Gastroesophageal sphincter (tissue), 3 donors: Measurements from ENCODE around the gene ANKS1B.

Source experiments
- EP300 ChIP-seq: sonication (generic); formaldehyde crosslinking; IDR thresholded peaks from one replicate; pipeline ENCODE4 v1.6.1; 2017; ENCODE audit warnings: antibody characterized with exemption, mild to moderate bottlenecking
- POLR2A ChIP-seq, 2 donors: fragments of 450-650 bp; IDR thresholded peaks; one replicate each; pipeline ENCODE4 v1.6.1; 2017; ENCODE audit warnings: antibody characterized with exemption in 2 of 2, mild to moderate bottlenecking in 2 of 2, moderate library complexity in 1 of 2
- TF ChIP-seq, protein P1 (sequence below), 4 experiments: fragments of 200-600 bp in 2 of 4; fragments of 450-650 bp in 2 of 4; sonication (generic) in 1 of 4; IDR thresholded peaks; one replicate each; pipeline ENCODE4 v1.5.1; 2017 to 2019; ENCODE audit warnings: antibody characterized with exemption in 4 of 4, mild to moderate bottlenecking in 2 of 4, moderate library complexity in 2 of 4

DNA sequence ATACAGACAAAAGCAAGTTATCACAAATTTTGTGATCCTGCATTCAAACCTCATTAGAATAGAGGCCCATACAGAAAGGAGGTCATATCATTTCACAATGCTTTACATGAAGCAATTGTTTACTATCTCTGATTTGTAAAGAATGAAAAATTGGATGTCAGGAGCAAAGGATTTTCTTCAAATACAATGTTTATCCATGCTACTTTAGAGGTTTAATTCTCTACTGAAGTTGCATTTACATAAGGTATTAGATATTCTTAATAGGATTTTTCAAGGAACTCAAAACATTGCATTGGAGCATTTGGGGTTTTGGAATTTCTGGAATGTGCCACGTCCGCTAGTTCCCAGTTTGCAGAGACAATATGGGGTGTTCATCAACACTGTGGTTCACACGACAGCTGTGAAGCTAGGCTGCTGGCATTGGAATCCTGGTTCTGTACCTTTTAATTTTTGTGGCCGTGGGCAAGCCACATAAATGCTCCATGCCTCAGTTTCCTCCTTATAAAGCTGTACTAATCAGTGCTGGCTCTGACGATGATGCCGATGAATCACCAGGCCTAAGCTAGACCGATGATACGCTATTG is 1164.8 kb downstream of the ANKS1B start:
- TF ChIP-seq POLR2A (IDR thresholded peaks at IDR 0.05), result no peak
- TF ChIP-seq, protein P1, sequence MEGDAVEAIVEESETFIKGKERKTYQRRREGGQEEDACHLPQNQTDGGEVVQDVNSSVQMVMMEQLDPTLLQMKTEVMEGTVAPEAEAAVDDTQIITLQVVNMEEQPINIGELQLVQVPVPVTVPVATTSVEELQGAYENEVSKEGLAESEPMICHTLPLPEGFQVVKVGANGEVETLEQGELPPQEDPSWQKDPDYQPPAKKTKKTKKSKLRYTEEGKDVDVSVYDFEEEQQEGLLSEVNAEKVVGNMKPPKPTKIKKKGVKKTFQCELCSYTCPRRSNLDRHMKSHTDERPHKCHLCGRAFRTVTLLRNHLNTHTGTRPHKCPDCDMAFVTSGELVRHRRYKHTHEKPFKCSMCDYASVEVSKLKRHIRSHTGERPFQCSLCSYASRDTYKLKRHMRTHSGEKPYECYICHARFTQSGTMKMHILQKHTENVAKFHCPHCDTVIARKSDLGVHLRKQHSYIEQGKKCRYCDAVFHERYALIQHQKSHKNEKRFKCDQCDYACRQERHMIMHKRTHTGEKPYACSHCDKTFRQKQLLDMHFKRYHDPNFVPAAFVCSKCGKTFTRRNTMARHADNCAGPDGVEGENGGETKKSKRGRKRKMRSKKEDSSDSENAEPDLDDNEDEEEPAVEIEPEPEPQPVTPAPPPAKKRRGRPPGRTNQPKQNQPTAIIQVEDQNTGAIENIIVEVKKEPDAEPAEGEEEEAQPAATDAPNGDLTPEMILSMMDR (IDR thresholded peaks at IDR 0.05), result no peak
- no peak for TF ChIP-seq EP300
